ENCODE measurements around the gene ATP6AP1. TPM values are rescaled to one million over a fixed set of nuclear protein-coding genes. Genes with fewer than 3 reads are reported as not detected.
"Not testable (repeated sequence)": the region's sequence is repeated elsewhere in the genome, so short reads cannot be mapped to it uniquely, and the experiment has no call there.

ATP6AP1 gene, protein sequence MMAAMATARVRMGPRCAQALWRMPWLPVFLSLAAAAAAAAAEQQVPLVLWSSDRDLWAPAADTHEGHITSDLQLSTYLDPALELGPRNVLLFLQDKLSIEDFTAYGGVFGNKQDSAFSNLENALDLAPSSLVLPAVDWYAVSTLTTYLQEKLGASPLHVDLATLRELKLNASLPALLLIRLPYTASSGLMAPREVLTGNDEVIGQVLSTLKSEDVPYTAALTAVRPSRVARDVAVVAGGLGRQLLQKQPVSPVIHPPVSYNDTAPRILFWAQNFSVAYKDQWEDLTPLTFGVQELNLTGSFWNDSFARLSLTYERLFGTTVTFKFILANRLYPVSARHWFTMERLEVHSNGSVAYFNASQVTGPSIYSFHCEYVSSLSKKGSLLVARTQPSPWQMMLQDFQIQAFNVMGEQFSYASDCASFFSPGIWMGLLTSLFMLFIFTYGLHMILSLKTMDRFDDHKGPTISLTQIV
- 10 to 100 TPM; 46.1 to 46.9 TPM for total RNA-seq

- peak; percentile 90 for DNase-seq
- peak within 1 kb of the TSS; percentile 77 for H3K4me3 Mint-ChIP-seq
- H3K9me3 Mint-ChIP-seq: no peaks in the 10 kb centered on the region
- H3K27ac Mint-ChIP-seq: peak within 1 kb of the TSS; percentile 79
- H3K4me1 Mint-ChIP-seq: peaks cover 28% of the 10 kb centered on the region
- POLR2A ChIA-PET: no interaction called here
- CTCF ChIA-PET: interaction anchor here (0.8 to 1.6 kb wide), 3 partner anchors 11 to 17 kb away, joined by 3 to 4 read pairs (median 4); partner anchors contain the start of gene TAFAZZIN
- H3K27me3 Mint-ChIP-seq: no peaks in the 10 kb centered on the region
- peaks cover 8% of the 10 kb centered on the region for H3K36me3 Mint-ChIP-seq (ENCODE audit: low read depth)
Measured at GRCh38 chrX:154428176-154429171, at the start of gene ATP6AP1. ATP6AP1 (plus strand) TSS chrX:154428677; CDS start chrX:154428693, 16 bp downstream.

DNA sequence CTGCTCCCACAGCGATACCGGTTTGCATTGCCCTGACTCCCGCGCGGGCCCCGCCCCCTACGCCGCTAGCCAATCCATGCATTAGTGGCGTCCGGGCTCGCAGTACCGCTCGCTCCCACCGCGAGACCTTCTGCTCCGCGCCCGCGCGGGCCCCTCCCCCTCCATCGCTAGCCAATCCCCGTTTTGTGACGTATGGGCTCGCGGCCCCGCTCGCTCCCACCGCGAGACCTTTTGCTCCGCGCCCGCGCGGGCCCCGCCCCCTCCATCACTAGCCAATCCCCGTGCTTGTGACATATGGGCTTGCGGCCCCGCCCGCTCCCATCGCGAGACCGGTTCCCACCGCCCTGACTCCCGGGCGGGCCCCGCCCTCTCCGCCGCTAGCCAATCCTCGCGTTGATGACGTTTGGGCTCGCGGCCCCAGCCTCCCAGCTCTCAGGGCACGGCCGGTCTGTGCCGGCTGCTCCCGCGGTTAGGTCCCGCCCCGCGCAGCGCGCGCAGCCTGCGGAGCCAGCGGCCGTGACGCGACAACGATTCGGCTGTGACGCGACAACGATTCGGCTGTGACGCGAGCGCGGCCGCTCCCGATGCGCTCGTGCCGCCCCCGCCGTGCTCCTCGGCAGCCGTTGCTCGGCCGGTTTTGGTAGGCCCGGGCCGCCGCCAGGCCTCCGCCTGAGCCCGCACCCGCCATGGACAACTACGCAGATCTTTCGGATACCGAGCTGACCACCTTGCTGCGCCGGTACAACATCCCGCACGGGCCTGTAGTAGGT is 49.5 kb upstream of the ATP6AP1 start, which contains the start of gene EMD:
EMD (plus strand) TSS at position 497 of the 770 bp plus-strand sequence; CDS start at position 687, 190 bp downstream.
- ChIA-PET POLR2A (no interaction called here), CTCF (interaction anchor here (0.8 kb wide), 1 partner anchor 405 kb away, joined by 3 read pairs; no protein-coding TSS in a partner anchor)
- Mint-ChIP-seq H3K9me3 (no peaks in the 10 kb centered on the region), H3K4me3 (peak within 1 kb of the TSS; percentile 79), H3K4me1 (peaks cover 28% of the 10 kb centered on the region), H3K36me3 (ENCODE audit: low read depth) (peaks cover 9% of the 10 kb centered on the region), H3K27ac (peak within 1 kb of the TSS; percentile 91), H3K27me3 (no peaks in the 10 kb centered on the region)
- DNase-seq: peak; percentile 96

GRCh38 chrX:154379569-154379951 is 48.9 kb upstream of the ATP6AP1 start:
- DNase-seq: no peak
- no peaks in the 10 kb centered on the region for H3K9me3 Mint-ChIP-seq
- peak overlapping the region; percentile 79 for H3K4me3 Mint-ChIP-seq
- peaks cover 28% of the 10 kb centered on the region for H3K4me1 Mint-ChIP-seq
- H3K27ac Mint-ChIP-seq: peak overlapping the region; percentile 91
- ChIA-PET CTCF (no interaction called here), POLR2A (no interaction called here)
- H3K36me3 Mint-ChIP-seq (ENCODE audit: low read depth): peaks cover 9% of the 10 kb centered on the region
- no peaks in the 10 kb centered on the region for H3K27me3 Mint-ChIP-seq

DNA sequence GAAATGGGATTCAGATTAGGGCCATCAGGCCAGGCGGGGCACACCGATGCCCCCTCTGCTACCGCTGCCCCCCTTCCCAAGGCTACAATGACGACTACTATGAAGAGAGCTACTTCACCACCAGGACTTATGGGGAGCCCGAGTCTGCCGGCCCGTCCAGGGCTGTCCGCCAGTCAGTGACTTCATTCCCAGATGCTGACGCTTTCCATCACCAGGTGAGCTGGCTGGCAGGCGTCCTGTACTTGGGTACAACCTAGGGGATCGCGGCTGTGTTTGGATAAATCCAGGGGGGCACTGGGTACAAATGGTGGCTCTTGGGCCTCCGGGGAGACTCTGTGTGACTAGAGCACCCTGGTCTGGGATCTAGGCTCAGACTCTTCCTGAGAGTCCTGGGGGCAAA is 48.3 kb upstream of the ATP6AP1 start:
- POLR2A ChIA-PET: no interaction called here
- Mint-ChIP-seq H3K27me3 (no peaks in the 10 kb centered on the region), H3K4me3 (peak overlapping the region; percentile 79), H3K9me3 (no peaks in the 10 kb centered on the region), H3K27ac (peak overlapping the region; percentile 91), H3K36me3 (ENCODE audit: low read depth) (peaks cover 9% of the 10 kb centered on the region), H3K4me1 (peaks cover 26% of the 10 kb centered on the region)
- CTCF ChIA-PET: no interaction called here
- DNase-seq: no peak

- Mint-ChIP-seq H3K36me3 (ENCODE audit: low read depth) (peaks cover 9% of the 10 kb centered on the region), H3K9me3 (no peaks in the 10 kb centered on the region), H3K4me1 (peaks cover 25% of the 10 kb centered on the region), H3K27ac (peak overlapping the region; percentile 82), H3K4me3 (peak overlapping the region; percentile 79), H3K27me3 (no peaks in the 10 kb centered on the region)
- ChIA-PET CTCF (no interaction called here), POLR2A (no interaction called here)
- DNase-seq: no peak
Measured at GRCh38 chrX:154380787-154381186, 47.7 kb upstream of the ATP6AP1 start.

DNA sequence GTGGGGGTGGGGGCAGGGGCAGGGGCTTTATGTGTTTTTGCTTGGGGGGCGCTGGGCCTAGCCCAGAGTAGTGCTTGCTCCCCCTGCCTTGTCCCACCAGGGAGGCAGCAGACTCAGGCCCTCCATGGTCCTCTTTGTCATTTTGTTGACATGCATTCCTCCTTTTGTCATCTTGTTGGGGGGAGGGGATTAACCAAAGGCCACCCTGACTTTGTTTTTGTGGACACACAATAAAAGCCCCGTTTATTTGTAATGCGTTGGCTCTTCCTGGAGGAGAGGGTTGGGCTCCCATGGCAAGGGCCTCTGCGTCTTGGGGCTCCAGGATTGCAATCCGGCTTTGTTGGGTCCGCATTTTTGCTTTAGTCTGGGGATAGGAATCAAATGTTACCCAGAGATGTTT is 47.2 kb upstream of the ATP6AP1 start:
- no peak overlapping the region for H3K27ac Mint-ChIP-seq
- no peaks in the 10 kb centered on the region for H3K9me3 Mint-ChIP-seq
- no peak overlapping the region for H3K4me3 Mint-ChIP-seq
- peaks cover 24% of the 10 kb centered on the region for H3K4me1 Mint-ChIP-seq
- ChIA-PET CTCF (interaction anchor here (0.6 to 1.0 kb wide), 2 partner anchors 8 to 16 kb away, joined by 3 to 4 read pairs; no protein-coding TSS in a partner anchor), POLR2A (no interaction called here)
- no peaks in the 10 kb centered on the region for H3K27me3 Mint-ChIP-seq
- DNase-seq: no peak
- H3K36me3 Mint-ChIP-seq (ENCODE audit: low read depth): peaks cover 9% of the 10 kb centered on the region

- CTCF ChIA-PET: interaction anchor here (1.0 kb wide), 2 partner anchors 10 to 153 kb away, joined by 3 read pairs; no protein-coding TSS in a partner anchor
- Mint-ChIP-seq H3K4me3 (no peak overlapping the region), H3K4me1 (peaks cover 16% of the 10 kb centered on the region), H3K36me3 (ENCODE audit: low read depth) (peaks cover 9% of the 10 kb centered on the region), H3K27me3 (no peaks in the 10 kb centered on the region), H3K27ac (no peak overlapping the region), H3K9me3 (no peaks in the 10 kb centered on the region)
- POLR2A ChIA-PET: interaction anchor here (1.1 kb wide), 1 partner anchor 11 kb away, joined by 5 read pairs; no protein-coding TSS in a partner anchor
- no peak for DNase-seq
Measured at GRCh38 chrX:154382483-154383069, 45.9 kb upstream of the ATP6AP1 start.

DNA sequence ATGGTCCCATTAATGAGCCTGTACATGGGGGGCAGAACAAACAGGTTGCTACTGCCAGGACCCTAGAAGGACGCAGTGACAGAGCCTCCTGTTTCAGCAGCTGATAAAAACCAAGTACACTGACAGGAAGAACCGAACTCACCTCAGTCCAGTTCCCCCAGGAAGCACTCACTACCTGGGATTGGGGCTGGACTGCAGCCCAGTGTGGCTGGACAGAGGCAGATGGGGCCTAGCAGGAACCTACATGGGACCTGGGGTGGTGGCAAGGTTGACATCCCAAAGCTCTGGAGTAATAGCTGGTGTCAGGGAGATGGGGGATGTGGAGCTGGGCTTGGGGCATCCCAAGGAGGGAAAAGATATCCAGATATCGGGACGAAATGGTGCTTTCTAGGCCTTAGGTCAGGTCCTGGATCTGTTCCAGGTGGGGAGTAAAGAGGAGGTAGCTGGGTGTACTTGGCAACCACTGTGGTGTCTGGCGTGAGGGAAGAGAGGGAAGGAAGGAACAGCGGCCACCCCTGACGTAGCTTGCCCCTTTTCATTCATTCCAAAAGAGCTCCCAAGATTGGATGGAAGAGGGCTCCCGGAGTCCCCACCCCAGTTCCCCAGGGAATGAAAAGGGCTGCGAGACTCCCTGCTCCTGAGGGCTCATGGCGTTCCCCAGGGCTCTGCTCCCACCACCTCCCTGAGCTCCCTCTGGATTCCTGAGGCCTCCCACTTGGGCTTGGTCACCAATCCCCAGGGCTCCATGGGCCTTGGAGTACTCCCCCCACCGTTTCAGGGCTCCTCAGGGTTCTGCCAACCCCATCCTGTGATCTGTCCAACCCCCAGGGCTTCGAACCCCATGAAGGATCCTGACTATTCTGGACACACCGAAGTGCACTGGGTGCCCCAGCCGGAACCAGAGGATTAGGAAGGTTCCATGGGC is 44.9 kb upstream of the ATP6AP1 start:
- POLR2A ChIA-PET: interaction anchor here (1.1 kb wide), 1 partner anchor 12 kb away, joined by 5 read pairs; no protein-coding TSS in a partner anchor
- Mint-ChIP-seq H3K4me3 (no peak overlapping the region), H3K27me3 (no peaks in the 10 kb centered on the region), H3K27ac (no peak overlapping the region), H3K4me1 (peaks cover 14% of the 10 kb centered on the region), H3K9me3 (no peaks in the 10 kb centered on the region), H3K36me3 (ENCODE audit: low read depth) (peaks cover 9% of the 10 kb centered on the region)
- DNase-seq: no peak
- CTCF ChIA-PET: interaction anchor here (1.0 to 1.5 kb wide), 2 partner anchors 10 to 20 kb away, joined by 3 to 4 read pairs; no protein-coding TSS in a partner anchor

DNA sequence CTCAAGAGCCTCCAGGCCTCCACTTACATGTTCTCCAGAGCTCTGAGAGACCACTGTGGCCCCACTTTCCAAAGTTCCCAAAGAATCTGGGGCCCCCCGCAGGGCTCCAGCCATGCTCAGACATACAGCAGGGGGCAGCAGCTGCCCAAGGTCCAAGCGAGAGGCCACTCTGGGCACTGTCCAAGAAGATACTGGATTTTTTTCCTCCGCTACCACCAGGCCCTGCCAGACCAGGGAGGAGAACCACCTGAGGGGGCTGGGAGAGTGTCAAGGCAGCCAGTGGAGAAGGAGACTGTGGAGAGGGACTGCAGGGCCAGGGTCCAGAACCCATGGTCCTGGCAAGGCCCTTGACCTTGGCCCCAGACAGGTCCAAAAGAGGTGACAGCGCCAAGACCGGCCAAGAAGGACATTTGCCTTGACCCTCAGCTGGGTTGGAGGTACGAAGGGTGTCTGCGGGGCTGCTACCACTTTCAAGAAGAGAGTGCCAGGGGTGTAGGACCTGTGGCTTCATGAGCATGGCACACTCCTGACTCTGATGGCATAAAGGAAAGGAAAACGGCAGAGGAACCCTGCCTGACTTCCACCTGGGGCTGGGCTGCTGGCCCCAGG is 44.1 kb upstream of the ATP6AP1 start:
- Mint-ChIP-seq H3K27me3 (no peaks in the 10 kb centered on the region), H3K27ac (peak overlapping the region; percentile 13), H3K4me1 (peaks cover 14% of the 10 kb centered on the region), H3K4me3 (no peak overlapping the region), H3K9me3 (no peaks in the 10 kb centered on the region), H3K36me3 (ENCODE audit: low read depth) (peaks cover 9% of the 10 kb centered on the region)
- ChIA-PET CTCF (interaction anchor here (1.0 to 1.5 kb wide), 2 partner anchors 11 to 21 kb away, joined by 3 to 4 read pairs; no protein-coding TSS in a partner anchor), POLR2A (no interaction called here)
- no peak for DNase-seq

DNA sequence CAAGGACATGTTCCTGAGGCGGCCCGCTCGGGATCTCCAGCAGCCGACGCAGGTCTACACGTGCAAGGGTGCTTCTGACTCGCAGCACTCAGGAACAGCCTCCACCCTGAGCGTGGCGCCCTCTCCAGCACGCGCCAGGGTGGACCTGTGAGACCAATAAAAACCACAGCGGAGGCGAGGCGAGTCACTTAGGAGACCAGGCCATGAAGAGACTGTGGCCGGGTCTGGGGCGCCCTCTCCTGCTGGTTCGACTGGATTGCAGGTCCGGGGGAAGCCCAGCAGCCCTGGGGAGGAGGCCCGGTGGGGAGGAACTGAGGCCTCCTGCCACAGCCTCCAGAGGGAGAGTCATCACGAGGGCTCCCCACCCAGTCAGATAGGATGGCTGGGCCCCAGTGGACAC is 40.4 kb upstream of the ATP6AP1 start:
- H3K9me3 Mint-ChIP-seq; H3K36me3 Mint-ChIP-seq (ENCODE audit: low read depth); POLR2A ChIA-PET; H3K27me3 Mint-ChIP-seq; DNase-seq; CTCF ChIA-PET; H3K4me3 Mint-ChIP-seq; H3K27ac Mint-ChIP-seq; H3K4me1 Mint-ChIP-seq: not testable (repeated sequence)

- CTCF ChIA-PET; POLR2A ChIA-PET; H3K27ac Mint-ChIP-seq; H3K36me3 Mint-ChIP-seq (ENCODE audit: low read depth); H3K27me3 Mint-ChIP-seq; H3K9me3 Mint-ChIP-seq; H3K4me1 Mint-ChIP-seq; H3K4me3 Mint-ChIP-seq; DNase-seq: not testable (repeated sequence)
Measured at GRCh38 chrX:154388649-154389048, 39.8 kb upstream of the ATP6AP1 start.

All from activated CD4-positive, alpha-beta T cell treated with anti-CD3 and anti-CD28 coated beads, Interleukin-2, amount 10 ng/mL, durations not matched to agents 7 days and 5 days (primary cell).